Activated T-cell treated with anti-CD3 and anti-CD28 coated beads, Interleukin-2, amount 50 U/mL, for 72 hours (primary cell): Measurements from ENCODE around the gene PRICKLE4. TPM values are rescaled to one million over a fixed set of nuclear protein-coding genes. Genes with fewer than 3 reads are reported as not detected.
A peak's percentile ranks its signal among the peaks of the same experiment; 100 is the strongest.

Experiments used
- ATAC-seq, 2 donors: fragments of 150-1000 bp; cut with Tn5 transposase; replicated peaks in 1 of 2; 2 replicates each; pipeline ENCODE4 v1.10.0; 2021; ENCODE audit warnings: moderate library complexity in 2 of 2, mild to moderate bottlenecking in 1 of 2
- DNase-seq, 2 donors: peaks; one replicate each; pipeline ENCODE4 v3.0.0; 2021 to 2022; ENCODE audit warnings: mixed read lengths in 1 of 2
- H3K27ac Mint-ChIP-seq: one replicate; pipeline ENCODE4 v1.8.0; 2022; ENCODE audit warnings: mild to moderate bottlenecking, moderate library complexity, mixed read lengths
- H3K27me3 Mint-ChIP-seq: one replicate; pipeline ENCODE4 v1.8.0; 2022; ENCODE audit warnings: low read depth, mixed read lengths
- H3K36me3 Mint-ChIP-seq, 2 donors: one replicate each; pipeline ENCODE4 v1.8.0; 2022; ENCODE audit warnings: mixed read lengths in 2 of 2, mild to moderate bottlenecking in 1 of 2; ENCODE audit not compliant: insufficient read depth in 2 of 2
- H3K4me1 Mint-ChIP-seq: one replicate; pipeline ENCODE4 v1.8.0; 2022; ENCODE audit warnings: low read depth, mixed read lengths
- H3K4me3 Mint-ChIP-seq, 2 donors: one replicate each; pipeline ENCODE4 v1.8.0; 2022; ENCODE audit warnings: mild to moderate bottlenecking in 2 of 2, mixed read lengths in 2 of 2, moderate library complexity in 2 of 2
- H3K9me3 Mint-ChIP-seq, 2 donors: one replicate each; pipeline ENCODE4 v1.8.0; 2022; ENCODE audit warnings: mixed read lengths in 2 of 2
- total RNA-seq, 2 donors: library from RNA; stranded (reverse); gene quantifications; one replicate each; pipeline ENCODE4 v1.2.3, GENCODE V29; 2022

PRICKLE4 gene, protein sequence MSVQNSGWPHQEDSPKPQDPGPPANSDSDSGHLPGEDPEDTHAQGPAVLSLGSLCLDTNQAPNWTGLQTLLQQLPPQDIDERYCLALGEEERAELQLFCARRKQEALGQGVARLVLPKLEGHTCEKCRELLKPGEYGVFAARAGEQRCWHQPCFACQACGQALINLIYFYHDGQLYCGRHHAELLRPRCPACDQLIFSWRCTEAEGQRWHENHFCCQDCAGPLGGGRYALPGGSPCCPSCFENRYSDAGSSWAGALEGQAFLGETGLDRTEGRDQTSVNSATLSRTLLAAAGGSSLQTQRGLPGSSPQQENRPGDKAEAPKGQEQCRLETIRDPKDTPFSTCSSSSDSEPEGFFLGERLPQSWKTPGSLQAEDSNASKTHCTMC
- total RNA-seq = under 1 TPM in 1 of 2 donors, not detected in 1; 0.29 TPM

DNA sequence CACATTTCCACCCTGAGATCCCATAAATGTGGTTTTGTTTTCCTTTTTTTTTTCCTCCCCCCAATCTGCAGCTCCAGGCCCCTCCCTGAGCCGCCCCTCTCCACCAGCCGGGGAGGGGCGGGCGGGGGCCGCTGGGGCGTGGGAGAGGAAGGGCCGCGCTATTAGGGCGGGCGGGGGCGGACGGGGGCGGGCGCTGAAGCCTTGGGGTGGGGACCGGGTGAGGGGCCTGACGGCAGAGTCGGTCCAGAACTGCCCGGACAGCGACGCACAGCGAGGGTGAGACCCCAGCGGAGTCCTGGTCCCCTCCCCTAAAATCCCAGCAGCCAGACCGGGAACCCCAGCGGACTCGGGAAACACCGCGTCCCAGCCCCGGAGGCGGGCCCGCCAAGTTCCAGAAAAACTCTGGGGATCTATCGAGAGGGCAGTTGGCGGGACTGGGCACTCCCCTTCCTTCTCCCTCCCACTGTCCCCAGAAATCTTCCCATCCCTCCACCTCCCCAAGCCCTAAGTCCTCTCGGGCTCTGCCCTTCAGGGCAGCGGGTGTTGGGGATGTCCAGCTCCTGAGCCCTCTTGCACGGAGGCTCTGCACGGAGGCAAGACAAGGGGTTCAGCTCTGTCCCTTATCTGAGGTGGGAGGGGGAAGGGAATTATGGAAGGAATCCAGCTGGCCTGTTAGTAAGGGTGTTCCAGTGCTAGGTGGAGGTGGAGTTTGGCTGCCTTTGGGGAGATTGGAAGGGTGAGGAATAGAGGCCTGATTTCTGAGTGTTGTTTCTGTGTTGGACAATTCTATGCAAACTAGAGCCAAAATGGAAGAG lies at the start of gene PRICKLE4:
PRICKLE4 (plus strand) TSS at position 232 of the 815 bp plus-strand sequence. CDS start 2,692 bp downstream, outside the sequence.
- peak within 1 kb of the TSS; percentile 92 to 94 for H3K4me3 Mint-ChIP-seq
- peaks cover 0 to 2% of the 10 kb centered on the region in 2 donors for H3K36me3 Mint-ChIP-seq
- H3K9me3 Mint-ChIP-seq = no peaks in the 10 kb centered on the region
- peak within 1 kb of the TSS; percentile 80 for H3K27ac Mint-ChIP-seq
- peaks cover 17% of the 10 kb centered on the region for H3K4me1 Mint-ChIP-seq
- DNase-seq (peak in 1 of 2 donors; percentile 17), ATAC-seq (peak in 1 of 2 donors; percentile 14)
- peaks cover 14% of the 10 kb centered on the region for H3K27me3 Mint-ChIP-seq

DNA sequence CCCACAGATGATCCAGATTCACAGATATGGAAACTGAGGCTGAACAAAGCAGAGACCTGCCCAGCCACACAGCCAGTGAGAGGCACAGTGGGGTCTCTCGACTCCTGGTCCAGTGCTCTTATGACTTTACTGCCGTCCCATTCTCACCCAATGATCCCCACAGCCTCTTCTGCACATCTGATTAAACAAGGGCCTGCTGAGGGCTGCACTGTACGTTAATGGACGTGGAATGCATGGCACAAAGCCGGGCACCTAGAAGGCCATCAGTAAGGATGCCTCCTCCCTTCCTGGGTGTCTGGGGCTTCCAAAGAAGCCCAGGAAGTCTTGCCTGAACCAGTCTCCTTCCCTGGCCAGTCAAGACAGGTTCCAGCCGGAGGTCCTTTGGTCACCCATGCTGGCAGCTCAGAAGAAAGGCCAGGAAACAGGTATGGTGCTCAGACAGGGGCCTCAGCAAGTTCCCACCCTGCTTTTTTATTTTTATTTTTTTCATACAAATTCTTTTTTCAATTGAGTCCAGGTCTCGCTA lies 49.0 kb upstream of the PRICKLE4 start:
- H3K36me3 Mint-ChIP-seq = no peaks in the 10 kb centered on the region
- H3K4me1 Mint-ChIP-seq = peaks cover 52% of the 10 kb centered on the region
- no peaks in the 10 kb centered on the region for H3K27me3 Mint-ChIP-seq
- H3K4me3 Mint-ChIP-seq = no peak overlapping the region
- ATAC-seq = no peak
- H3K9me3 Mint-ChIP-seq = no peaks in the 10 kb centered on the region
- H3K27ac Mint-ChIP-seq = no peak overlapping the region
- DNase-seq = no peak

DNA sequence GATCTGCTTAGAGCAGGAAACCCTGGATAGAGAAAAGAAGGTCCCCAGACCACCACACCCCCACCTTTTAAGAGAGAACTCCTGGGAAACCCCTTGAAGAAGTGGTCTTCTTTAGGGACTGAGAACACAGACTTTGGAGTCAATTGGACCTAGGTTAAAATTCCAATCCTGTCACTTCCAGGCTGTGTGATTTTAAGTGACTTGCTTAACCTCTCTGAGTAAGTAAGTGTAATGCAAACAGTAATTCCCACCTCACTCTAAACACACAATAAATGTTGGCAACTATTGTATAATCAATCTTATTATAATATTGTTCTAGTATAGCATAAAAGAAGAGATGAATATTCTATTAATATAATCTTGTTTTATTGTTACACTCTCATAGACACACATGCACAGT lies 48.4 kb upstream of the PRICKLE4 start:
- DNase-seq (no peak), ATAC-seq (no peak)
- Mint-ChIP-seq H3K9me3 (no peaks in the 10 kb centered on the region), H3K27me3 (no peaks in the 10 kb centered on the region), H3K36me3 (no peaks in the 10 kb centered on the region), H3K4me3 (peak overlapping the region; percentile 6 to 86), H3K4me1 (peaks cover 49% of the 10 kb centered on the region), H3K27ac (no peak overlapping the region)

DNA sequence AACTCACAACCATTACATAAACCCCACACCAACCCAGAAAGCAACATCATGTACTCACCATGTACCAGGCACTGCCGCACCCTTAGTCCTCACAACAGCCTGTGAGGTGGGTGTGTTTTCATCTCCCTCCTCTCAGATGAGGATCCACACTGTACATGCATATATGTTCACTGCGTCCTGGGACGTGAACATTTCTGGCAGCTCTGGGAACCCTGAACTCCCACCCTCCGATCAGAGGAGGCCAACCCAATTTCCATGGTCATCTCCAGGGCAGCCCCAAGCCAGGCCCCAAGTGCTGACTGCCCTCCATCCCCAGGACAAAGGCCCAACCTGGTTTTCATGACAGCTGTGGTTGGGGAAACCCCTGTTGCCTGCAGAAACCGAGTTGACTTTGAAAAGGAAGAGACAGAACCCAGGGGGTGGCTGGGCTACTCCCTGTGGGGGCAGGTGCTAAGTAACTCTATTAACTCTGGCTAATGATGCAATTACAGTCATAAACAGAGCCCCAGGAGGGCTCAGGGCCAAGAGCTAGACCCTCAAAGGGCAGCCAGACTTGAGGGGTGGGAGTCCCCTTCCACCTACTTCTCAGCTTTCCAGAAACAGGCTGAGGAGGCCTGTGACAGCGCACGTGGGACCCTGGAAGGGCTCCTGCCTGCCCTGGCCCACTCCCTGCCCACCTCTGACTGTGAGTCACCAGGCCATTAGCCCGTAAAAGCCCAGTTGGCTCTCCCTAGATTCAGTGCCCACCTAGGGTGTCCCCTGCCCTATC lies 47.8 kb upstream of the PRICKLE4 start:
- no peaks in the 10 kb centered on the region for H3K36me3 Mint-ChIP-seq
- H3K4me1 Mint-ChIP-seq = peaks cover 47% of the 10 kb centered on the region
- no peak overlapping the region for H3K27ac Mint-ChIP-seq
- DNase-seq = peak; percentile 57 to 62
- no peaks in the 10 kb centered on the region for H3K9me3 Mint-ChIP-seq
- H3K4me3 Mint-ChIP-seq = peak overlapping the region; percentile 6 to 86
- ATAC-seq = peak in 1 of 2 donors; percentile 18
- no peaks in the 10 kb centered on the region for H3K27me3 Mint-ChIP-seq

DNA sequence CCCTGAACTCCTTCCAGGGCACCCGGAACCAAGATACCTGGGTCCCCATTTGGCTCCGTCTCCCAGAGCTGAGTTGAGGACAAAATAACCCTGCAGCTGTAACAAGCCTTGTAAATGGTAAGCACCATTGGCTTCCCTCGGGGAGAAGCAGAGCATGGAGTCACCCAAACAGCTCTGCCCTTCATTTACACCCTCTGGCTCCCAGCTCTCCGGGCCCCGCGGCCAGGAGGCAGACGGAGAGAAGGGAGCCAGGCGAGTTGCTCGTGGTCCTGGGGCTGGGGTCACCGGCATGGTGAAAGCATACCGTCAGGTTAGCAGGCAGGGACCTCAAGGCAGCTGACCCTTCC lies 47.2 kb upstream of the PRICKLE4 start:
- peaks cover 47% of the 10 kb centered on the region for H3K4me1 Mint-ChIP-seq
- no peak overlapping the region for H3K27ac Mint-ChIP-seq
- ATAC-seq (no peak), DNase-seq (no peak)
- no peaks in the 10 kb centered on the region for H3K27me3 Mint-ChIP-seq
- H3K9me3 Mint-ChIP-seq = no peaks in the 10 kb centered on the region
- H3K4me3 Mint-ChIP-seq = peak overlapping the region; percentile 6 to 86
- no peaks in the 10 kb centered on the region for H3K36me3 Mint-ChIP-seq

DNA sequence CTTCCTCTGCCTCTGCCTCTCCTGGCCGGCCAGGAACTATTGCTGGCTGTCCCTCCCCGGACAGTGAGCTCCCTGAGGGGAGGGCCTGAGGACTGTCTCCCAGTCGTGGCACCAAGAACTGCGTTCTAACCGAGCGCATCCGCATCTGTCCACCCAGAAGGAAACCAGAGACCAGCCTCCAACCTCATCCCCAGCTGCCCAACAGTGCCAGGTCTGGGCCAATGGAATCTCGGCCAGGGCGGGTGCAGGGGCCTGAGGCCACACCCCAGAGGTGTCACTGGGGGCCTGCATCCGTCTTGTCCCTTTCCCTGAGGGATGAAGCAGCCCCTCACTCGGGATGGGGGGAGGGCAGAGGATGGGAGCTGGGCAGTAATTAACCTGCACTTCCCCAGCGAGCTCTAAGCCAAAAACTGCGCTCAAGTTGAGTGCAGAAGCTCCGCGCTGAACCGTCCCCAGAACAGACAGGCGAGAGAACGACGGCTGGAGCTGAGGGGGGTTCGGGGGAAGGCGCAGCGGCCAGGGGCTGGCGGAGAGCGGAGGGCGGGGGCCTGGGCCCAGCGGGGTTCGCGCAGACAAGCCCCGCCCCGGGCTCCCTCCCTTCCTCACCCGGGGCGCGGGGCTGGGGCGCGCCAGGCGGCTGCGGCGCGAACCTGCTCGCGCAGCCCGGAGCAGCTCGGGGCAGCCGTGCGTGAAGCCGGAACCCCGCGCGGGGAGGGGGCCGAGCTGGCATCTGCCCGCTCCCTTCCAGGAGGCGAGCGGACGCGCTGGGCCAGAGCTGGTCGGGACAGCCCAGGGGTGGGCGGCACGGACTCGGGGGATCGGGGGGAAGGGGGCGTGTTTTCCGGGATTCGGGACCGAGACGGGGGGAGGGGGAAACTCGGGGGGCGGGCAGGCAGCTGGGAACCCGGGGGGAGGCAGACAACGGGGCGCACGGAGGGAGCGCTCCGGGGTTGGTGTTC lies 46.6 kb upstream of the PRICKLE4 start:
- DNase-seq (peak; percentile 75 to 76), ATAC-seq (peak; percentile 72 to 73)
- H3K4me3 Mint-ChIP-seq = peak overlapping the region; percentile 58 to 86
- H3K4me1 Mint-ChIP-seq = peaks cover 47% of the 10 kb centered on the region
- no peaks in the 10 kb centered on the region for H3K36me3 Mint-ChIP-seq
- H3K9me3 Mint-ChIP-seq = no peaks in the 10 kb centered on the region
- H3K27me3 Mint-ChIP-seq = no peaks in the 10 kb centered on the region
- H3K27ac Mint-ChIP-seq = no peak overlapping the region

DNA sequence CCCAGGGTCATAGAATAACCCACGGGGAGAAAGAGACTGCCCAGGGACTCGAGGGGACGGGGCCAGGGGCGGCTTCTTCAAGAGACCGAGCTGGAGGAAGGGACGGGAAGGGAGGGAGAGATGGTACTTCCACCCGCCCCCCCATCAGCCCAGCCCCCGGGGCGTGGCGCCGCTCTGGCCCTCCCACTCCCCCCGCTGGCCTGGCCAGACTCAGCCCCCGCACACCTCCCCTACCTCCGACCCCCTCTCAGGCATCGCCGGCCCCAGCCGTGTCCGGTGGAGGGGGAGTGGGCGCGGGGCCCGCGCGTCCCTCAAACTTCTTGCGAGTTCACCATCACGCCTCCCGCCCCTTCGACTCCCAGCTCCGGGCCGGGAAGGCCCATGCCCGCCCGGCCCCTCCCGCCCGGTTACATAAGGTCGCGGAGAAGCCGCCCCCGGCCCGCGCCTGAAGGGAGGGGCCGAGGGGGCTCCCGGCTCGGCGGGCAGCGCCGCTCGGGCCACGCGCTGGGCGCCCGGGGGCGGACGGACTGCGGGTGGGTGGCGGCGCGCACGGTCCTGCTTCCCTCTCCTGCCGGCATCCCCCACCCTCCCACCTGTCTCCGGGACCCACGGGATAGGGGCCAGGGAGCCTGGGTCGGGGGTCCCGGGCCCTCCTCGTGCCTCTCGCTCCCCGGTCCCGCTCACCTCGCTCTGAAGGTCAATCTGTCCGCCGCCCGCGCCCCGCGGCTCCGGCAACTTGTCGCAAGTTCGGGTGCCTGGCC lies 45.7 kb upstream of the PRICKLE4 start:
- H3K27me3 Mint-ChIP-seq = no peaks in the 10 kb centered on the region
- no peak overlapping the region for H3K27ac Mint-ChIP-seq
- peak overlapping the region; percentile 72 to 86 for H3K4me3 Mint-ChIP-seq
- peak; percentile 61 to 65 for ATAC-seq
- peaks cover 47% of the 10 kb centered on the region for H3K4me1 Mint-ChIP-seq
- no peaks in the 10 kb centered on the region for H3K9me3 Mint-ChIP-seq
- H3K36me3 Mint-ChIP-seq = no peaks in the 10 kb centered on the region
- DNase-seq = peak; percentile 74 to 80

DNA sequence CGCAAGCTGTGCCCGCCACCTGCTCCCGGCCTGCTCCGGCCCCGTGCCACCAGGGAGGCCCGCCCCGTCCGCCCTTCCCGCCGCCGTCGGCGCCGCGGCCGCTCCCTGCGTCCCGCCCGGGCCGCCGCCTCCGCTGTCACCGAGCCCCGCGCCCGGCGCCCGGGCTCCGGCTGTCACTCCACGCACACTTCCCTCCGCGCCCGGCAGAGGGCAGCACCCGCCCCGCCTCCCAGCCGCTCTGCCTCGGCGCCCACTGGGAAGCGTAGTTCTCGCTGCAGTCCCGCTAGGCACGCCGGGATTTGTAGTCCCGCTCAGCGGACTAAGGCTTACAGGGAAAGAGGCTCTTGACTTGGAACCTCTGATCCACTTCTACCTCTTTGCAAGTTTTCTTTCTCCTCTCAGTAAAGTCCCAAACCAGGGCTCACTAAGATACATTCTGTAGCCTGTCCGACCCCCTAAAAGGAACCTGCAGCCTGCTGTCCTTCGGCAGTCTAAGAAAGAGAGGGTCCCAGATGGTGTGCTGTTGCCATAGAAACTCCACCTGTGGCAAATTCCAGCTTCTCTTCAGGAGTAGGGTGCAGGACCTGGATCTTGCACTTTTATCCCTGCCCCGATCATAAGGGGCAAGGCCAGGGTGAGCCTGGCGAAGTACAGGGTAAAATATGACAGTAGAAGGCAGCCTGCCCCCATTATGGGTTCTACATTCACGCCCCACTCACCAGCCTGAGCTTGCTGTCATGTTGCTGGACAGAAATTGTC lies 45.0 kb upstream of the PRICKLE4 start, which contains the start of gene TFEB:
TFEB (minus strand) TSS at position 182 of the 759 bp plus-strand sequence. CDS start 44,395 bp downstream, outside the sequence.
- Mint-ChIP-seq H3K4me3 (peak within 1 kb of the TSS; percentile 72 to 86), H3K27ac (no peak within 1 kb of the TSS), H3K27me3 (no peaks in the 10 kb centered on the region), H3K4me1 (peaks cover 40% of the 10 kb centered on the region), H3K36me3 (no peaks in the 10 kb centered on the region), H3K9me3 (no peaks in the 10 kb centered on the region)
- DNase-seq = peak; percentile 94 to 98
- ATAC-seq = peak; percentile 72 to 73

DNA sequence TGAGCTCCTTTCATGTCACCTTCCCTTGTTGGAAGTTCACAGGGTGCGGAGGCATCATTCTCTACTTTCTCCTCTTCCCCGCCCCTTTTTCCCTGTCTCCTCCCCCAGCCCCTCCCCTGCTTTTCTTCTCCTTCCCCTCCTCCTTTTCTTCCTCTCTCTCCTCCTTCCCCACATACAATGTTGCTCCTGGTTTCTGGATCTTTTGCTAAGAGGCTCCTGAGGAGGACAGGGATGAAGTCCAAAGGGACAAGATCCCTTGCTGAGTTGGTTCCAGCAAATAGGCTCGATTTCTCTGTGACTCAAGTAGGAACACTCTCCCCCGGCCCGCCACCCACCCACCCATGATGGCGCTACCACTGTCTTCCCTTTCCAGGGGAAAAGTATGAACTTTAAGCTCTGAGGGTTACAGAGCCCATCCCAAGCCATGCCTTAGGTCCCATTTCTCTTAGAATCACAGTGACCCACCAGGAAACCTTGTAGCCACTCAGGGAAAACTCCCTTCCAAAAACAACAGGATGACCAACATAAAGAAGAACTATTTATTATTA lies 44.3 kb upstream of the PRICKLE4 start:
- Mint-ChIP-seq H3K27me3 (no peaks in the 10 kb centered on the region), H3K4me1 (peaks cover 33% of the 10 kb centered on the region), H3K36me3 (no peaks in the 10 kb centered on the region), H3K9me3 (no peaks in the 10 kb centered on the region), H3K4me3 (peak overlapping the region in 1 of 2 donors; percentile 74), H3K27ac (no peak overlapping the region)
- ATAC-seq (no peak), DNase-seq (no peak)

DNA sequence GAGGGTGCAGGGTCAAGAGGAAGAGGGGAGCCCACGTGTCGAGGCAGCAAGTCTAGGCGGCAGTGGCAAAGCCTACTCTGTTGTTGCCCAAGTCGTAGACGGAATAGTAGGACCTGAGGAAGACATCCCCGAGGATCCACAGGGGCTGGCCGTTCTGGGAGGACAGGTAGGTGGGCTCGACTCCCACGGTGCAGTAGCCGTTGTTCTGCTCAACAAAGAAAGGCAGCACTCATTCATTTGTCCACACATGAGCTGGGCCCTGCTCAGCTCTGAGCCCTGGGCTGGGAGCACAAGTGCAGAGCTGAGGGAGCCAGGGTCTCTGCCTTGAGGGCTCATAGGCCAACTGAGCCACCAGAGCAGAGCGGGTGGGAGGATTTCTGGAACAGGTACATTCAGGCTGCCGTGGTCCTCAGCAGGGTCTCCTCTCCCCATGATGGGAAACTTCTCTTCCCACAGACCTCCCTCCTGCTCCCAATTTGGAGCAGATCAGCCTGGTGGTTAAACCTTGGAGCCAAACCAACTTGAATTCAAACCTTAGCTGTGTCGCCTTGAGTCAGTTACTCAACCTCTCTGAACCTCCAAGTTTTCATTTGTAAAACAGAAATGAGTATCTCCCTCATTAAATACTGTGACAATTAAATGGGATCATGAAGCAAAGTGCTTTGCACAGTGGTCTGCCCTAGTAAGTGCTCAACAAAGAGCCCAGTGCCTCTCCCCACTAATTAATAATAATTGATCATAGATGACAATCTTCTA lies 43.6 kb upstream of the PRICKLE4 start:
- Mint-ChIP-seq H3K27ac (no peak overlapping the region), H3K36me3 (no peaks in the 10 kb centered on the region), H3K27me3 (no peaks in the 10 kb centered on the region), H3K4me3 (no peak overlapping the region), H3K4me1 (peaks cover 29% of the 10 kb centered on the region), H3K9me3 (no peaks in the 10 kb centered on the region)
- no peak for ATAC-seq
- no peak for DNase-seq
